HG02981 (cell line): ENCODE measurements around the gene ZFP69B.
"Not testable (repeated sequence)": the region's sequence is repeated elsewhere in the genome, so short reads cannot be mapped to it uniquely, and the experiment has no call there.

Source experiments
- ATAC-seq: cut with Tn5 transposase; IDR thresholded peaks from one replicate; pipeline ENCODE4 v1.9.1; 2021; ENCODE audit warnings: mild to moderate bottlenecking, moderate library complexity; ENCODE audit not compliant: unreplicated experiment

Gene ZFP69B

GRCh38 chr1:40435471-40435870 lies 14.8 kb upstream of the ZFP69B start:
- no peak for ATAC-seq

DNA sequence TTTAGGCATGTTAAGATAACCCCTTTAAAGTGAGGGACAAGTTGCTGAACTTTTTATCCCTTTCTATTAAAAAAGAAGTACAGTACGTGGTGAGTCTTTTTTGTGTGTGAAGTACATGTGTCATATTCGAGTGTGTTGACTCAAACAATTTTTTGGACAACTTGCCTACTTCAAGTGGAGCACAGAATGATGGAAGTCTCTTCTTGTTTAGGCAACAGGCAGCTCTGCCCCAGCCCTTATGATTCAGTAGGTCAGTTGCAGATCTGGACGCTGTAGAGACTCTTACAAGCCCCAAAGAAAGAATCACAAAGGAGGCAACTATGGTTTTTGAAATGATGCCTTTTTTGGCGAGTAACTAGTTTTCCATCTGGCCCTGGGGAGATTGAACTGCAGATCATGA lies 14.4 kb upstream of the ZFP69B start:
- ATAC-seq, result no peak

GRCh38 chr1:40438391-40439015 lies 11.8 kb upstream of the ZFP69B start:
- ATAC-seq, result no peak

GRCh38 chr1:40439247-40439646 lies 11.0 kb upstream of the ZFP69B start:
- ATAC-seq, result no peak

DNA sequence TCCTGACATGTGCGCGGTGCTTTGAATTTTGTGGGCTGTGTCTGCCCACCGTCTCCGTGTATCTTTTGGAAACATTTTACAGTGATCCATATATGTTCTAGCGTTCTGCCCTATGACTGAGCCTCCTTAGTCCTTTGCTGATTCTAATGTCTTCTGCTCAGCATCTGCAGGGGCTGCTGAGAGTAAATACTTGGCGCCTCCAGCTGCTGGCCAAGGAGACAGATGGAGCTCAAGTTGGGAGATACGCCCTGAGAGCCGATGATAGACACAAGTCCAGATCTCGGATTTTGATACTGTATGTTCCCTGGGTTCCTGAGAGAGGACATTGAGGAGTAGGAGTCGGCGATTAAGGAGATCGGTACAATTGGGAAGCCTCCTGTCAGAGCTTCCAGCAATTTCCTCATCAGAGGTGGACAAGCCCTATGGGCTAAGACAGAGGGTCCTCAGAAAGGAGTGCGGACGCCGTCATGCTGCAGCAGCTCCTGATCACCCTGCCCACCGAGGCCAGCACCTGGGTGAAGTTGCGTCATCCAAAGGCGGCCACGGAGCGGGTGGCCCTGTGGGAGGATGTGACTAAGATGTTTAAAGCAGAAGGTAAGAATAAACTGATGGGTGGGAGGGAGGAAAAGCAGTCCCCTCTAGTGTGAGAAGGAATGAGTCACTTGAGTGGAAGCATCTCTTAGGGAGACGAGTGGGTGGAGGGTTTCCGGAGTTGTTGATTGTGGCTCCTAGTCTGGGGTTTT lies 390 bp downstream of the ZFP69B start:
- ATAC-seq, result peak; percentile 38

DNA sequence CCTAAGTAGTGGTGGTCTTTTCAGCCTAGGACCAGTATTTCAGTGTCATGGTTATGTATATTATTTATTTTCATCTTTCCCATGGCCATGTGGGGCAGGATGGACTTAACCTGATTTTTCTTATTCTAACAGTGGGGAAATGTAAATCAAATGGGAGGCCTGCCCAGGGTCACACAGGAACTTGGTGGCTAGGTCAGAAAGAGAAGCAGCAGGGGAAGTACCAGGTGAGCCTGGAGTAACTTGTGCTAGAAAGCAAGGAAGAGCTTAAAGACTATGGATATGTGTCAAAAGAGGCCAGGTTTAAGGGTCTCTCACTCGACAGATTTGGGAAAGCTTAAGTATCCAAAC lies 936 bp downstream of the ZFP69B start:
- ATAC-seq, result no peak

- no peak for ATAC-seq
These were observed 4.6 kb downstream of the ZFP69B start for GRCh38 chr1:40454873-40455272.

DNA sequence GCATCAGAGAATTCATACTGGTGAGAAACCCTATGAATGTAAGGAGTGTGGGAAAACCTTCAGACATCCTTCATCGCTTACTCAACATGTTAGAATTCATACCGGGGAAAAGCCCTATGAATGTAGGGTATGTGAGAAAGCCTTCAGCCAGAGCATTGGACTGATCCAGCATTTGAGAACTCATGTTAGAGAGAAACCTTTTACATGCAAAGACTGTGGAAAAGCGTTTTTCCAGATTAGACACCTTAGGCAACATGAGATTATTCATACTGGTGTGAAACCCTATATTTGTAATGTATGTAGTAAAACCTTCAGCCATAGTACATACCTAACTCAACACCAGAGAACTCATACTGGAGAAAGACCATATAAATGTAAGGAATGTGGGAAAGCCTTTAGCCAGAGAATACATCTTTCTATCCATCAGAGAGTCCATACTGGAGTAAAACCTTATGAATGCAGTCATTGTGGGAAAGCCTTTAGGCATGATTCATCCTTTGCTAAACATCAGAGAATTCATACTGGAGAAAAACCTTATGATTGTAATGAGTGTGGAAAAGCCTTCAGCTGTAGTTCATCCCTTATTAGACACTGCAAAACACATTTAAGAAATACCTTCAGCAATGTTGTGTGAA lies 12.8 kb downstream of the ZFP69B start:
- ATAC-seq, result no peak

DNA sequence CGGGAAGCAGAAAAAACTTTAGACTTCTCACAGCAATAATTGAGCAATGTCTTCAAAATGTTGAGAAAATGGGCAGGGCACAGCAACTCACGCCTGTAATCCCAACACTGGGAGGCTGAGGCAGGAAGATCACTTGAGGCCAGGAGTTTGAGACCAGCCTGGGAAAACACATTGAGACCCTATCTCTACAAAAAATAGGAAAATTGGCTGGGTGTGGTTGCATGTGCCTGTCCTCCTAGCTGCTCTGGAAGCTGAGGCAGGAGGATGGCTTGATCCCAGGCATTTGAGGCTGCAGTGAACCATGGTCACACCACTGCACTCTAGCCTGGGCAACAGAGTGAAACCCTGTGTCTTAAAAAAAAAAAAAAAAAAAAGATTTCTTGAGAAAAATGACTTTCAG lies 19.1 kb downstream of the ZFP69B start:
- no peak for ATAC-seq

- ATAC-seq, result no peak
These were observed 25.0 kb downstream of the ZFP69B start for GRCh38 chr1:40475268-40475667.

GRCh38 chr1:40476924-40477677 lies 26.8 kb downstream of the ZFP69B start, which contains the start of gene ZFP69:
ZFP69 (plus strand) TSS chr1:40477290; CDS start chr1:40479362, 2,072 bp downstream.
- peak; percentile 71 for ATAC-seq

DNA sequence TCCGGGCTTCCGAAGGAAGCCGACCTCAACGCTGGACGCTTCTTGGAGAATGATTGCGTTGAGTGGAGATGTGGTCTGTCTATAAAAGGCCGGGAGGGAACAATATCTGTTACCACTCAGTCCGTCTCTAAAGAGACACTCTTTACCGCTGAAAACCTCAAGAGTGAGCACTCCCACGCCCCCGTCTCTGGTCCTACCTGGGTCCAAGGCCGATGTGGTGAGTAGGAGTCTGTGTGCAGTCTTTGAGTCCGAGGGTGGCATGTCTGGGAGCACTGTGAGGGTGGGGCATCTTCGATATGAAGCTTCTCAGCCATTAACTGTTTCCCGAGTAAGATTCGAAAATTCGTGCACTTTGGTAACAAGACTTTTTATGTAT lies 27.4 kb downstream of the ZFP69B start:
- peak; percentile 45 for ATAC-seq

GRCh38 chr1:40478276-40478675 lies 28.0 kb downstream of the ZFP69B start:
- ATAC-seq, result no peak

DNA sequence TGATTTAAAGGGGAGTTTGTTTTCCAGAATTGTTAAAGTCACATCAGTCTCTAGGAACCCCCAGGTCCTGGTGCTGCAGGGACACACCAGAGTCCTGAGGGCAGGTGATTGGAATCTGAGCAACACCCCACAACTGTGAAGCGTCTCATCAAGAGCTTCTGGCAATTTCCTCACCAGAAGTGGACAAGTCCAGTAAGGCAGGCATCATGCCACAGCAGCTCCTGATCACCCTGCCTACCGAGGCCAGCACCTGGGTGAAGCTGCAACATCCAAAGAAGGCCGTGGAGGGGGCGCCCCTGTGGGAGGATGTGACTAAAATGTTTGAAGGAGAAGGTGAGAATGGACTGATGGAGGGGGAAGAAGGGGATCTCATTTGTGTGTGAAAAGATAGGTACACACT lies 28.9 kb downstream of the ZFP69B start:
- no peak for ATAC-seq

GRCh38 chr1:40495315-40495903 lies 45.1 kb downstream of the ZFP69B start:
- ATAC-seq, result no peak

GRCh38 chr1:40502651-40503050 lies 52.4 kb downstream of the ZFP69B start:
- not testable (repeated sequence) for ATAC-seq

- ATAC-seq, result no peak
These were observed 57.7 kb downstream of the ZFP69B start for GRCh38 chr1:40507973-40508372.

GRCh38 chr1:40508375-40509341 lies 58.4 kb downstream of the ZFP69B start, which contains the start of gene EXO5:
EXO5 (plus strand) TSS chr1:40508767; CDS start chr1:40514545, 5,778 bp downstream.
- ATAC-seq, result peak; percentile 81
